ENCODE data around the gene NAIP.
"Not testable (repeated sequence)": the region's sequence is repeated elsewhere in the genome, so short reads cannot be mapped to it uniquely, and the experiment has no call there.

DNA sequence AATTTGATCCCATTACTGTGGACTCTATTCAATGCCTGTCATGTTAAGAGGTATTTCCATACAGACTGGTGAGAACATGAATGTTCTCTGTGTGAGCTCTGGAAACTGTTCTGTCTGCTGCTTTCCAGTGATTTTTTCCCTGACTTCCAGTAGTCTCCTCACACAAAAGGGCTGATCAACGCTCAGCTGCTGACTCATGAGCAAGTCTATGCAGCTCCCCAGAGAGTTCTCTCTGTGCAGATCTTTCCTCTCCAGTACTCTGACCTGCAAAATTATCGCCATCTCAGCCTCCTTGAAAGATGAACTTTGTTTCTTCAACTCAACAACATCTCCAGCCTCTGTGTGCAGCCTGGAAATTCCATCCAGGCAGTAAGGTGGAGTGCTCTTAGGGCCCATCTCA is 19.0 kb upstream of the NAIP start:
- TF ChIP-seq, protein P1, sequence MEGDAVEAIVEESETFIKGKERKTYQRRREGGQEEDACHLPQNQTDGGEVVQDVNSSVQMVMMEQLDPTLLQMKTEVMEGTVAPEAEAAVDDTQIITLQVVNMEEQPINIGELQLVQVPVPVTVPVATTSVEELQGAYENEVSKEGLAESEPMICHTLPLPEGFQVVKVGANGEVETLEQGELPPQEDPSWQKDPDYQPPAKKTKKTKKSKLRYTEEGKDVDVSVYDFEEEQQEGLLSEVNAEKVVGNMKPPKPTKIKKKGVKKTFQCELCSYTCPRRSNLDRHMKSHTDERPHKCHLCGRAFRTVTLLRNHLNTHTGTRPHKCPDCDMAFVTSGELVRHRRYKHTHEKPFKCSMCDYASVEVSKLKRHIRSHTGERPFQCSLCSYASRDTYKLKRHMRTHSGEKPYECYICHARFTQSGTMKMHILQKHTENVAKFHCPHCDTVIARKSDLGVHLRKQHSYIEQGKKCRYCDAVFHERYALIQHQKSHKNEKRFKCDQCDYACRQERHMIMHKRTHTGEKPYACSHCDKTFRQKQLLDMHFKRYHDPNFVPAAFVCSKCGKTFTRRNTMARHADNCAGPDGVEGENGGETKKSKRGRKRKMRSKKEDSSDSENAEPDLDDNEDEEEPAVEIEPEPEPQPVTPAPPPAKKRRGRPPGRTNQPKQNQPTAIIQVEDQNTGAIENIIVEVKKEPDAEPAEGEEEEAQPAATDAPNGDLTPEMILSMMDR (IDR thresholded peaks at IDR 0.05): not testable (repeated sequence)
- TF ChIP-seq POLR2A, POLR2AphosphoS5, EP300 (IDR thresholded peaks at IDR 0.05): not testable (repeated sequence)

Data from gastroesophageal sphincter (tissue), 3 donors.